ENCODE measurements around the gene PBX1. TPM values are rescaled to one million over a fixed set of nuclear protein-coding genes. Genes with fewer than 3 reads are reported as not detected.

Gene PBX1
- polyA plus RNA-seq, 1 donor (not counting 4 experiments of a cell fraction or from before 2014, with no cell fraction given): 2.2 TPM

- Histone ChIP-seq H3K27ac (ENCODE audit: control insufficient read depth, insufficient read depth, low read length) (no peak overlapping the region), H2AFZ (ENCODE audit: control insufficient read depth, low read length) (no peak overlapping the region), H3K4me3 (ENCODE audit: control insufficient read depth in 2 of 3, extremely low read depth in 1 of 3, insufficient read depth in 2 of 3, low read depth in 1 of 3, low read length in 3 of 3) (no peak overlapping the region), H3K4me1 (ENCODE audit: control insufficient read depth, extremely low read depth, insufficient read depth, low read length) (no peaks in the 10 kb centered on the region), H3K27me3 (ENCODE audit: control insufficient read depth, extremely low read depth, insufficient read depth, low read length) (no peaks in the 10 kb centered on the region), H4K20me1 (ENCODE audit: control insufficient read depth, extremely low read depth, insufficient read depth, low read length) (no peaks in the 10 kb centered on the region), H3K9me1 (ENCODE audit: control insufficient read depth, extremely low read depth, insufficient read depth, low read length) (no peaks in the 10 kb centered on the region), H3K4me2 (ENCODE audit: control insufficient read depth, extremely low read depth, insufficient read depth, low read depth, low read length) (no peak overlapping the region), H3K9me3 (ENCODE audit: control insufficient read depth, low read depth, low read length) (no peaks in the 10 kb centered on the region), H3K79me2 (ENCODE audit: control insufficient read depth, insufficient read depth, low read length) (no peaks in the 10 kb centered on the region), H3K9ac (ENCODE audit: control insufficient read depth, extremely low read depth, insufficient read depth, low read length) (no peak overlapping the region), H3K36me3 (ENCODE audit: control insufficient read depth in 2 of 2, extremely low read depth in 1 of 2, insufficient read depth in 2 of 2, low read length in 2 of 2) (no peaks in the 10 kb centered on the region)
- FAIRE-seq (no peak), DNase-seq (ENCODE audit: low read depth, low spot score) (no peak)
- TF ChIP-seq CTCF (optimal IDR thresholded peaks at IDR 0.05 in 1 of 3, IDR thresholded peaks at IDR 0.05 in 1 of 3, conservative IDR thresholded peaks at IDR 0.05 in 1 of 3; ENCODE audit: extremely low read depth in 1 of 3, insufficient read depth in 2 of 3, low read length in 3 of 3): no peak
- TF ChIP-seq EZH2 (IDR thresholded peaks at IDR 0.05; ENCODE audit: low read length): no peak
- dilution Hi-C loops (cut with MboI; ENCODE audit: extremely low pct_ligation_motif_present, low sequenced_read_pairs): no loop called here
Observed at GRCh38 chr1:164824542-164824941, 265.6 kb downstream of the PBX1 start.

- no peaks in the 10 kb centered on the region for H3K79me2 ChIP-seq (ENCODE audit: control insufficient read depth, insufficient read depth, low read length)
Observed at GRCh38 chr1:164830628-164831027, 271.6 kb downstream of the PBX1 start.

More at GRCh38 chr1:164830628-164831027, 271.6 kb downstream of the PBX1 start:
- H3K27me3 ChIP-seq (ENCODE audit: control insufficient read depth, extremely low read depth, insufficient read depth, low read length): no peaks in the 10 kb centered on the region
- no peak for TF ChIP-seq EZH2 (IDR thresholded peaks at IDR 0.05; ENCODE audit: low read length)
- TF ChIP-seq CTCF (optimal IDR thresholded peaks at IDR 0.05 in 1 of 3, IDR thresholded peaks at IDR 0.05 in 1 of 3, conservative IDR thresholded peaks at IDR 0.05 in 1 of 3; ENCODE audit: extremely low read depth in 1 of 3, insufficient read depth in 2 of 3, low read length in 3 of 3): no peak
- DNase-seq (ENCODE audit: low read depth, low spot score): no peak
- H3K27ac ChIP-seq (ENCODE audit: control insufficient read depth, insufficient read depth, low read length): no peak overlapping the region
- H3K9ac ChIP-seq (ENCODE audit: control insufficient read depth, extremely low read depth, insufficient read depth, low read length): no peak overlapping the region
- no peak overlapping the region for H3K4me3 ChIP-seq (ENCODE audit: control insufficient read depth in 2 of 3, extremely low read depth in 1 of 3, insufficient read depth in 2 of 3, low read depth in 1 of 3, low read length in 3 of 3)
- FAIRE-seq: no peak
- no peaks in the 10 kb centered on the region for H3K9me3 ChIP-seq (ENCODE audit: control insufficient read depth, low read depth, low read length)
- no peaks in the 10 kb centered on the region for H3K36me3 ChIP-seq (ENCODE audit: control insufficient read depth in 2 of 2, extremely low read depth in 1 of 2, insufficient read depth in 2 of 2, low read length in 2 of 2)
- dilution Hi-C loops (cut with MboI; ENCODE audit: extremely low pct_ligation_motif_present, low sequenced_read_pairs): no loop called here
- no peaks in the 10 kb centered on the region for H4K20me1 ChIP-seq (ENCODE audit: control insufficient read depth, extremely low read depth, insufficient read depth, low read length)
- H3K4me2 ChIP-seq (ENCODE audit: control insufficient read depth, extremely low read depth, insufficient read depth, low read depth, low read length): no peak overlapping the region
- no peaks in the 10 kb centered on the region for H3K4me1 ChIP-seq (ENCODE audit: control insufficient read depth, extremely low read depth, insufficient read depth, low read length)
- no peaks in the 10 kb centered on the region for H3K9me1 ChIP-seq (ENCODE audit: control insufficient read depth, extremely low read depth, insufficient read depth, low read length)
- no peak overlapping the region for H2AFZ ChIP-seq (ENCODE audit: control insufficient read depth, low read length)
